H1 (cell line): ENCODE data around the gene WDR7. TPM values are rescaled to one million over a fixed set of nuclear protein-coding genes. Genes with fewer than 3 reads are reported as not detected.

Experiments
- CTCF ChIA-PET: fragments of 300-600 bp; sonication (Branson Sonifier 250); formaldehyde crosslinking; loops from one replicate; lab custom pipeline; 2021; ENCODE audit not compliant: partially characterized antibody; lab: Charles Lee
- POLR2A ChIA-PET: fragments of 300-600 bp; sonication (Branson Sonifier 250); formaldehyde crosslinking; loops from one replicate; lab custom pipeline; 2021; ENCODE audit warnings: inconsistent platforms; ENCODE audit not compliant: partially characterized antibody; lab: Charles Lee
- DNase-seq, 2 experiments: peaks; one replicate each; pipeline versions ENCODE4 v3.0.0 to v3.0.0-alpha.2; 2010 to 2022; ENCODE audit warnings: low spot score in 2 of 2, low read depth in 1 of 2, mixed read lengths in 1 of 2
- FAIRE-seq: peaks from 2 replicates; lab custom pipeline; 2011; peaks lifted over from hg19 to GRCh38; lab: Jason Lieb, UNC
- H2AFZ ChIP-seq: 2 replicates; pipeline ENCODE4 v1.8.1; 2012; ENCODE audit warnings: low read length, inconsistent platforms
- H2AK5ac ChIP-seq: 2 replicates; pipeline ENCODE4 v1.6.1; 2013; ENCODE audit warnings: low read depth, low read length
- H2BK120ac ChIP-seq: replicated peaks from 2 replicates; pipeline ENCODE3; 2013; ENCODE audit warnings: low read depth, low read length, inconsistent platforms
- H2BK12ac ChIP-seq: 2 replicates; pipeline ENCODE4 v1.6.1; 2013; ENCODE audit warnings: low read depth, low read length
- H2BK15ac ChIP-seq: 2 replicates; pipeline ENCODE4 v1.6.1; 2013; ENCODE audit warnings: low read length
- H2BK20ac ChIP-seq: 2 replicates; pipeline ENCODE4 v1.6.1; 2013; ENCODE audit warnings: low read length
- H2BK5ac ChIP-seq: 2 replicates; pipeline ENCODE4 v1.6.1; 2013; ENCODE audit warnings: low read depth, low read length
- H3K14ac ChIP-seq: 2 replicates; pipeline ENCODE4 v1.6.1; 2013; ENCODE audit warnings: inconsistent platforms; ENCODE audit not compliant: insufficient read length
- H3K18ac ChIP-seq: 2 replicates; pipeline ENCODE4 v1.6.1; 2013; ENCODE audit warnings: low read length; ENCODE audit errors: extremely low read depth
- H3K23ac ChIP-seq: 2 replicates; pipeline ENCODE4 v1.6.1; 2013; ENCODE audit warnings: inconsistent platforms; ENCODE audit not compliant: insufficient read length
- H3K23me2 ChIP-seq: 2 replicates; pipeline ENCODE4 v1.6.1; 2013; ENCODE audit warnings: low read depth, low read length
- H3K27ac ChIP-seq: 2 replicates; pipeline ENCODE4 v1.6.1; 2011; ENCODE audit warnings: low read depth, low read length, inconsistent platforms
- H3K27me3 ChIP-seq, 4 experiments: replicated peaks in 1 of 4; 1 replicate in 1 of 4; 2 replicates in 3 of 4; pipeline versions ENCODE4 v1.6.1 to v1.8.1; 2011 to 2013; ENCODE audit warnings: low read length in 3 of 4, mild to moderate bottlenecking in 3 of 4, inconsistent platforms in 2 of 4, mixed read lengths in 2 of 4, moderate library complexity in 1 of 4; ENCODE audit not compliant: control insufficient read depth in 3 of 4, insufficient read depth in 3 of 4; ENCODE audit errors: extremely low read depth in 1 of 4
- H3K36me3 ChIP-seq, 4 experiments: 2 replicates each; pipeline versions ENCODE4 v1.6.1 to v1.8.1; 2011 to 2013; ENCODE audit warnings: mild to moderate bottlenecking in 4 of 4, low read length in 3 of 4, moderate library complexity in 2 of 4, control low read depth in 1 of 4, inconsistent platforms in 1 of 4; ENCODE audit not compliant: insufficient read depth in 4 of 4, control insufficient read depth in 2 of 4
- H3K4ac ChIP-seq: replicated peaks from 2 replicates; pipeline ENCODE3; 2013; ENCODE audit warnings: low read length, low read depth, mixed read lengths, inconsistent platforms; ENCODE audit not compliant: insufficient read length
- H3K4me1 ChIP-seq, 4 experiments: replicated peaks in 1 of 4; 1 replicate in 1 of 4; 2 replicates in 3 of 4; pipeline versions ENCODE4 v1.6.1 to v1.8.1; 2011 to 2013; ENCODE audit warnings: low read length in 3 of 4, inconsistent platforms in 2 of 4, mixed read lengths in 1 of 4; ENCODE audit not compliant: insufficient read depth in 4 of 4, control insufficient read depth in 3 of 4
- H3K4me2 ChIP-seq, 2 experiments: 2 replicates each; pipeline versions ENCODE4 v1.6.1 to v1.8.1; 2011 to 2013; ENCODE audit warnings: low read depth in 2 of 2, low read length in 2 of 2, control low read depth in 1 of 2, inconsistent platforms in 1 of 2, mild to moderate bottlenecking in 1 of 2; ENCODE audit not compliant: insufficient read depth in 1 of 2
- H3K4me3 ChIP-seq, 4 experiments: fragments of 200-600, 300-600 bp in 1 of 4; sonication (generic), shearing (Covaris generic), sonication (Bioruptor Twin) in 1 of 4; 2 replicates each; pipeline versions ENCODE4 v1.5.1 to v1.8.1; 2011 to 2016; ENCODE audit warnings: low read length in 4 of 4, low read depth in 3 of 4, control low read depth in 2 of 4, inconsistent platforms in 2 of 4, mild to moderate bottlenecking in 2 of 4, mixed read lengths in 1 of 4, moderate library complexity in 1 of 4; ENCODE audit not compliant: insufficient read depth in 2 of 4; ENCODE audit errors: extremely low read depth in 1 of 4
- H3K56ac ChIP-seq: replicated peaks from 2 replicates; pipeline ENCODE3; 2013; ENCODE audit warnings: low read depth, mild to moderate bottlenecking, mixed read lengths, low read length, inconsistent platforms; ENCODE audit not compliant: insufficient read length
- H3K79me1 ChIP-seq: 2 replicates; pipeline ENCODE4 v1.6.1; 2013; ENCODE audit warnings: low read depth, low read length, control low read depth
- H3K79me2 ChIP-seq, 2 experiments: 2 replicates each; pipeline versions ENCODE4 v1.6.1 to v1.8.1; 2012 to 2013; ENCODE audit warnings: low read length in 2 of 2, mild to moderate bottlenecking in 2 of 2, inconsistent platforms in 1 of 2; ENCODE audit not compliant: insufficient read depth in 2 of 2, control insufficient read depth in 1 of 2
- H3K9ac ChIP-seq, 4 experiments: replicated peaks in 1 of 4; 1 replicate in 1 of 4; 2 replicates in 3 of 4; pipeline versions ENCODE4 v1.6.1 to v1.8.1; 2011 to 2013; ENCODE audit warnings: low read depth in 3 of 4, low read length in 3 of 4, control low read depth in 2 of 4, mild to moderate bottlenecking in 2 of 4, moderate library complexity in 2 of 4, inconsistent platforms in 1 of 4; ENCODE audit errors: extremely low read depth in 1 of 4
- H3K9me3 ChIP-seq, 2 experiments: 2 replicates each; pipeline versions ENCODE4 v1.6.1 to v1.8.1; 2012 to 2013; ENCODE audit warnings: mild to moderate bottlenecking in 2 of 2, moderate library complexity in 2 of 2, control low read depth in 1 of 2, inconsistent platforms in 1 of 2, low read depth in 1 of 2, low read length in 1 of 2, mixed read lengths in 1 of 2; ENCODE audit not compliant: insufficient read depth in 2 of 2
- H4K20me1 ChIP-seq, 2 experiments: replicated peaks in 1 of 2; 2 replicates each; pipeline versions ENCODE3 to v1.8.1; 2011 to 2013; ENCODE audit warnings: inconsistent platforms in 2 of 2, low read length in 2 of 2, mild to moderate bottlenecking in 1 of 2; ENCODE audit not compliant: insufficient read depth in 2 of 2, control insufficient read depth in 1 of 2
- H4K5ac ChIP-seq: 2 replicates; pipeline ENCODE4 v1.6.1; 2013; ENCODE audit warnings: low read length, low read depth, mixed read lengths, inconsistent platforms; ENCODE audit not compliant: insufficient read length
- H4K8ac ChIP-seq: 2 replicates; pipeline ENCODE4 v1.8.0; 2013; ENCODE audit warnings: mild to moderate bottlenecking, moderate library complexity, low read length, inconsistent platforms; ENCODE audit not compliant: insufficient read depth; ENCODE audit errors: extremely low read depth
- H4K91ac ChIP-seq: replicated peaks from 2 replicates; pipeline ENCODE3; 2013; ENCODE audit warnings: low read length, mixed read lengths, inconsistent platforms; ENCODE audit not compliant: insufficient read length
- BRCA1 ChIP-seq: IDR thresholded peaks from 2 replicates; pipeline ENCODE4 v1.6.1; 2012; ENCODE audit warnings: low read depth, low read length, improper control_type of control experiment
- CBX5 ChIP-seq: fragments of 300-800, 300-1000 bp; sonication (generic); IDR thresholded peaks from 2 replicates; pipeline ENCODE4 v1.7.1; 2016; ENCODE audit warnings: antibody characterized with exemption, low read length, low read depth
- EGR1 ChIP-seq: IDR thresholded peaks from 2 replicates; pipeline ENCODE4 v1.6.1; 2011; ENCODE audit warnings: low read depth, low read length, borderline replicate concordance
- GABPA ChIP-seq: IDR thresholded peaks from 2 replicates; pipeline ENCODE4 v1.6.1; 2011; ENCODE audit warnings: mild to moderate bottlenecking, low read length, moderate library complexity, borderline replicate concordance; ENCODE audit not compliant: insufficient read depth
- PHF8 ChIP-seq: fragments of 200-600 bp; sonication (generic); conservative IDR thresholded peaks from 2 replicates; pipeline ENCODE4 v1.7.1; 2012; ENCODE audit warnings: low read depth, mild to moderate bottlenecking, inconsistent platforms, low read length, moderate library complexity
- RFX5 ChIP-seq: IDR thresholded peaks from 2 replicates; pipeline ENCODE4 v1.6.1; 2011; ENCODE audit warnings: low read depth, low read length, improper control_type of control experiment, borderline replicate concordance
- SIN3A ChIP-seq, 2 experiments: IDR thresholded peaks in 1 of 2; conservative IDR thresholded peaks in 1 of 2; 2 replicates each; pipeline ENCODE4 v1.6.1; 2011 to 2012; ENCODE audit warnings: low read length in 2 of 2, improper control_type of control experiment in 1 of 2, low read depth in 1 of 2, mild to moderate bottlenecking in 1 of 2
- TEAD4 ChIP-seq: IDR thresholded peaks from 2 replicates; pipeline ENCODE4 v1.6.1; 2012; ENCODE audit warnings: low read depth, low read length, inconsistent platforms, mixed read lengths
- USF2 ChIP-seq: IDR thresholded peaks from 2 replicates; pipeline ENCODE4 v1.6.1; 2011; ENCODE audit warnings: low read length, improper control_type of control experiment
- WGBS, 2 experiments: shearing (Covaris generic) in 1 of 2; methylation state at CpG; one replicate each; pipeline versions ENCODE4 v1.1.6 to v1.1.7; 2013 to 2015; ENCODE audit warnings: low lambda C conversion rate in 2 of 2, mixed read lengths in 2 of 2, inconsistent platforms in 1 of 2, low coverage in 1 of 2, missing lambda C conversion rate in 1 of 2; ENCODE audit not compliant: insufficient replicate concordance in 2 of 2, insufficient coverage in 1 of 2, insufficient read length in 1 of 2; ENCODE audit errors: extremely low coverage in 1 of 2, missing lambda C conversion rate in 1 of 2; 5-methylcytosine and 5-hydroxymethylcytosine counted together
- polyA plus RNA-seq, 7 experiments: library from polyadenylated mRNA; depleted of rRNA in 3 of 7; stranded (reverse) in 5 of 7; unstranded in 2 of 7; fragments of >200 nt in 5 of 7; fragments of 200-250 nt in 2 of 7; gene quantifications; 1 replicate in 5 of 7; 2 replicates in 1 of 7; 4 replicates in 1 of 7; pipeline versions ENCODE4 v1.2.1 to v1.2.3, GENCODE V29; 2011 to 2013; ENCODE audit warnings: missing spikeins in 2 of 7, mixed read lengths in 2 of 7
- total RNA-seq: library from RNA; stranded (reverse); fragmentation: NEBNext Ultra II Directional; extraction: Animal tissue kit (Norgen Biotek cat#: 25700); gene quantifications from 2 replicates; pipeline ENCODE4 v1.2.1, GENCODE V29; 2021
- TF ChIP-seq, protein P1 (sequence below), 3 experiments: IDR thresholded peaks; 1 replicate in 2 of 3; 2 replicates in 1 of 3; pipeline versions ENCODE4 v1.5.1 to v1.6.1; 2011; ENCODE audit warnings: low read length in 3 of 3, mild to moderate bottlenecking in 3 of 3, inconsistent platforms in 2 of 3, low read depth in 1 of 3, moderate library complexity in 1 of 3; ENCODE audit not compliant: insufficient read depth in 1 of 3; ENCODE audit errors: control extremely low read depth in 1 of 3

The WDR7 gene
- total and polyA plus RNA-seq, 2 of the 8 experiments (the other 6 are each of a cell fraction or from before 2014, with no cell fraction given): 5.5 to 15.2 TPM

DNA sequence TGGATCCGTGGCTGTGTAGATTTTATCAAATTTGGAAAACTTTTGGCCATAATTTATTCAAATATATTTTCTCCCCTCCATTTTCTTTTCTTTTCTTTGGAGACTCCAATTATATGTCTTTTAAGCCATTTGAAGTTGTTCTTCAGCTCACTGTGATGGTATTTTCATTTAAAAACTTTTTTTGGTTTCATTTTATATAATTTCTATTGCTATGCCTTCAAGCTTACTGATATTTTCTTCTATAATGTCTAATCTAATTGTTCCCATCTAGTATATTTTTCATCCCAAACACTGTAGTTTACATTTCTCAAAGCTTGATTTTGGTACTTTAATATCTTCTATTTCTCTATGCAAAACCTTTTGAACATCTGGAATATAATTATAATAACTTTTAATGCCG is 72.5 kb downstream of the WDR7 start:
- H4K5ac ChIP-seq: no peak overlapping the region
- no peak overlapping the region for H3K4ac ChIP-seq
- DNase-seq (no peak), FAIRE-seq (no peak)
- no peak overlapping the region for H4K91ac ChIP-seq
- H3K27me3 ChIP-seq: no peaks in the 10 kb centered on the region
- no peak overlapping the region for H2BK120ac ChIP-seq
- H3K9me3 ChIP-seq: no peaks in the 10 kb centered on the region
- H3K4me1 ChIP-seq: no peaks in the 10 kb centered on the region
- H3K14ac ChIP-seq: no peak overlapping the region
- H3K27ac ChIP-seq: no peak overlapping the region
- WGBS, 2 experiments: 95% methylated on average over 2 of the region's 2 CpGs; no CpG with 5 or more reads in 1 of the 2 experiments
- H4K8ac ChIP-seq: no peak overlapping the region
- no peak overlapping the region for H2BK5ac ChIP-seq
- no peak overlapping the region for H3K18ac ChIP-seq
- H2AK5ac ChIP-seq: no peak overlapping the region
- H3K4me3 ChIP-seq: no peak overlapping the region
- CTCF ChIA-PET: interaction anchor here (1.6 kb wide), 1 partner anchor 16 kb away, joined by 3 read pairs; no protein-coding TSS in a partner anchor
- no peak overlapping the region for H2BK15ac ChIP-seq
- H2BK12ac ChIP-seq: no peak overlapping the region
- no peak overlapping the region for H2BK20ac ChIP-seq
- H3K4me2 ChIP-seq: no peak overlapping the region
- H4K20me1 ChIP-seq: no peaks in the 10 kb centered on the region
- no peak overlapping the region for H3K9ac ChIP-seq
- no peaks in the 10 kb centered on the region for H3K23me2 ChIP-seq
- H3K56ac ChIP-seq: no peak overlapping the region
- no peak overlapping the region for H3K23ac ChIP-seq
- H2AFZ ChIP-seq: no peak overlapping the region
- POLR2A ChIA-PET: no interaction called here
- no peaks in the 10 kb centered on the region; the same call in 1 of the 2 replicates for H3K79me1 ChIP-seq
- no peaks in the 10 kb centered on the region for H3K36me3 ChIP-seq
- H3K79me2 ChIP-seq: no peaks in the 10 kb centered on the region
- TF ChIP-seq EGR1 (no peak), BRCA1 (no peak), RFX5 (no peak), PHF8 (no peak), TEAD4 (no peak), SIN3A (conservative IDR thresholded peaks at IDR 0.05 in 1 of 2, IDR thresholded peaks at IDR 0.05 in 1 of 2; ENCODE audit: low read depth in 1 of 2, low read length in 2 of 2) (no peak), USF2 (no peak), CBX5 (no peak), GABPA (no peak)
- TF ChIP-seq, protein P1, sequence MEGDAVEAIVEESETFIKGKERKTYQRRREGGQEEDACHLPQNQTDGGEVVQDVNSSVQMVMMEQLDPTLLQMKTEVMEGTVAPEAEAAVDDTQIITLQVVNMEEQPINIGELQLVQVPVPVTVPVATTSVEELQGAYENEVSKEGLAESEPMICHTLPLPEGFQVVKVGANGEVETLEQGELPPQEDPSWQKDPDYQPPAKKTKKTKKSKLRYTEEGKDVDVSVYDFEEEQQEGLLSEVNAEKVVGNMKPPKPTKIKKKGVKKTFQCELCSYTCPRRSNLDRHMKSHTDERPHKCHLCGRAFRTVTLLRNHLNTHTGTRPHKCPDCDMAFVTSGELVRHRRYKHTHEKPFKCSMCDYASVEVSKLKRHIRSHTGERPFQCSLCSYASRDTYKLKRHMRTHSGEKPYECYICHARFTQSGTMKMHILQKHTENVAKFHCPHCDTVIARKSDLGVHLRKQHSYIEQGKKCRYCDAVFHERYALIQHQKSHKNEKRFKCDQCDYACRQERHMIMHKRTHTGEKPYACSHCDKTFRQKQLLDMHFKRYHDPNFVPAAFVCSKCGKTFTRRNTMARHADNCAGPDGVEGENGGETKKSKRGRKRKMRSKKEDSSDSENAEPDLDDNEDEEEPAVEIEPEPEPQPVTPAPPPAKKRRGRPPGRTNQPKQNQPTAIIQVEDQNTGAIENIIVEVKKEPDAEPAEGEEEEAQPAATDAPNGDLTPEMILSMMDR (IDR thresholded peaks at IDR 0.05; ENCODE audit: control extremely low read depth in 1 of 3, insufficient read depth in 1 of 3, low read depth in 1 of 3, low read length in 3 of 3): no peak
